GM12878 (cell line): ENCODE data around the gene PLSCR1. TPM values are rescaled to one million over a fixed set of nuclear protein-coding genes. Genes with fewer than 3 reads are reported as not detected.

Experiments used
- ATF2 ChIP-seq: IDR thresholded peaks from 2 replicates; pipeline ENCODE4 v1.6.1; 2012; ENCODE audit warnings: low read length, inconsistent platforms
- BHLHE40 ChIP-seq, 2 experiments: fragments of 450-650 bp in 1 of 2; IDR thresholded peaks; 2 replicates each; pipeline ENCODE4 v1.6.1; 2011 to 2017; ENCODE audit warnings: low read depth in 2 of 2, borderline replicate concordance in 1 of 2, improper control_type of control experiment in 1 of 2, low read length in 1 of 2, mild to moderate bottlenecking in 1 of 2
- CREM ChIP-seq: IDR thresholded peaks from 2 replicates; pipeline ENCODE4 v1.6.1; 2014; ENCODE audit warnings: antibody characterized with exemption, low read depth
- EED ChIP-seq: sonication (generic); IDR thresholded peaks from 2 replicates; pipeline ENCODE4 v1.6.1; 2016; ENCODE audit warnings: antibody characterized with exemption, low read depth
- ETV6 ChIP-seq, 2 experiments: fragments of 450-650 bp in 1 of 2; IDR thresholded peaks in 1 of 2; conservative IDR thresholded peaks in 1 of 2; 2 replicates each; pipeline ENCODE4 v1.6.1; 2014; ENCODE audit warnings: antibody characterized with exemption in 1 of 2, borderline replicate concordance in 1 of 2, low read depth in 1 of 2, mild to moderate bottlenecking in 1 of 2, moderate library complexity in 1 of 2
- FOXM1 ChIP-seq: IDR thresholded peaks from 2 replicates; pipeline ENCODE4 v1.6.1; 2012; ENCODE audit warnings: low read depth, mild to moderate bottlenecking, inconsistent platforms, low read length, moderate library complexity
- IKZF2 ChIP-seq, 2 experiments: fragments of 450-650 bp; IDR thresholded peaks; 2 replicates each; pipeline ENCODE4 v1.6.1; 2017; ENCODE audit warnings: mild to moderate bottlenecking in 2 of 2, moderate library complexity in 2 of 2
- JUNB ChIP-seq: IDR thresholded peaks from 2 replicates; pipeline ENCODE4 v1.6.1; 2016; ENCODE audit warnings: antibody characterized with exemption, mild to moderate bottlenecking
- JUND ChIP-seq: IDR thresholded peaks from 2 replicates; pipeline ENCODE4 v1.6.1; 2012; ENCODE audit warnings: low read depth, mild to moderate bottlenecking, low read length, improper control_type of control experiment, moderate library complexity
- MTA3 ChIP-seq: IDR thresholded peaks from 2 replicates; pipeline ENCODE4 v1.6.1; 2012; ENCODE audit warnings: low read length, inconsistent platforms, borderline replicate concordance
- POLR2A ChIP-seq: IDR thresholded peaks from 2 replicates; pipeline ENCODE4 v1.6.1; 2011; ENCODE audit warnings: low read depth, mild to moderate bottlenecking, low read length
- POLR2AphosphoS5 ChIP-seq: IDR thresholded peaks from 2 replicates; pipeline ENCODE4 v1.6.1; 2011; ENCODE audit warnings: mild to moderate bottlenecking, low read length, inconsistent platforms
- PRDM15 ChIP-seq: fragments of 450-650 bp; formaldehyde crosslinking; IDR thresholded peaks from 2 replicates; pipeline ENCODE4 v1.4.0; 2020; ENCODE audit warnings: mild to moderate bottlenecking, moderate library complexity
- RUNX3 ChIP-seq: IDR thresholded peaks from 2 replicates; pipeline ENCODE4 v1.6.1; 2012; ENCODE audit warnings: low read length, inconsistent platforms
- SIN3A ChIP-seq: IDR thresholded peaks from 2 replicates; pipeline ENCODE4 v1.6.1; 2012; ENCODE audit warnings: low read depth, low read length, improper control_type of control experiment
- SIX5 ChIP-seq: IDR thresholded peaks from 2 replicates; pipeline ENCODE4 v1.6.1; 2011; ENCODE audit warnings: mild to moderate bottlenecking, low read depth, low read length, moderate library complexity; ENCODE audit not compliant: severe bottlenecking
- SRF ChIP-seq, 2 experiments: IDR thresholded peaks; 2 replicates each; pipeline ENCODE4 v1.6.1; 2011; ENCODE audit warnings: low read depth in 2 of 2, low read length in 2 of 2, mild to moderate bottlenecking in 1 of 2, moderate library complexity in 1 of 2
- TBL1XR1 ChIP-seq: IDR thresholded peaks from 2 replicates; pipeline ENCODE4 v1.6.1; 2012; ENCODE audit warnings: low read depth, low read length, improper control_type of control experiment
- TCF3 ChIP-seq: IDR thresholded peaks from 2 replicates; pipeline ENCODE4 v1.6.1; 2012; ENCODE audit warnings: low read depth, mild to moderate bottlenecking, low read length, borderline replicate concordance; ENCODE audit not compliant: insufficient read depth
- YY1 ChIP-seq: IDR thresholded peaks from 2 replicates; pipeline ENCODE4 v1.6.1; 2011; ENCODE audit warnings: low read depth, mild to moderate bottlenecking, low read length
- ZBED1 ChIP-seq: IDR thresholded peaks from 2 replicates; pipeline ENCODE4 v1.6.1; 2016; ENCODE audit warnings: borderline replicate concordance
- ZNF687 ChIP-seq: fragments of 450-650 bp; IDR thresholded peaks from 2 replicates; pipeline ENCODE4 v1.6.1; 2017; ENCODE audit warnings: mild to moderate bottlenecking, moderate library complexity
- polyA plus RNA-seq, 11 experiments: library from polyadenylated mRNA; depleted of rRNA in 4 of 11; unstranded in 6 of 11; stranded (reverse) in 5 of 11; fragments of >200 nt; fragmentation: Nextera tagmentation in 4 of 11; fragmentation: Illumina TruSeq in 1 of 11; extraction: Ambion mirVana in 4 of 11; extraction: Trizol in 1 of 11; gene quantifications; 1 replicate in 1 of 11; 2 replicates in 10 of 11; pipeline versions ENCODE4 v1.2.1 to v1.2.3, GENCODE V29; 2011 to 2016; ENCODE audit warnings: inconsistent platforms in 2 of 11, missing spikeins in 2 of 11, low read depth in 1 of 11
- total RNA-seq, 4 experiments: library from RNA; depleted of rRNA in 3 of 4; stranded (reverse); fragments of >200 nt in 3 of 4; fragmentation: Illumina TruSeq in 1 of 4; extraction: Trizol in 1 of 4; gene quantifications; 2 replicates each; pipeline versions ENCODE4 v1.2.1 to v1.2.3, GENCODE V29; 2013 to 2021

Gene PLSCR1
- total and polyA plus RNA-seq, 10 of the 15 experiments (the other 5 are each of a cell fraction or from before 2014, with no cell fraction given): 35.4 to 77.8 (median 41.1) TPM

- TF ChIP-seq ATF2 (peak; percentile 85), IKZF2 (IDR thresholded peaks at IDR 0.05) (peak; percentile 70 to 81), POLR2A (no peak), TCF3 (peak; percentile 85; the same call in 1 of the 2 replicates), SIX5 (no peak), SIN3A (no peak), SRF (IDR thresholded peaks at IDR 0.05; ENCODE audit: low read depth in 2 of 2, low read length in 2 of 2) (no peak), EED (peak; percentile 89), MTA3 (peak; percentile 92; the same call in 1 of the 2 replicates), BHLHE40 (IDR thresholded peaks at IDR 0.05; ENCODE audit: borderline replicate concordance in 1 of 2, low read depth in 2 of 2, low read length in 1 of 2) (peak in 1 of 2 experiments; percentile 11; a peak in 1 of 4 replicates), CREM (peak; percentile 58; the same call in 1 of the 2 replicates), JUNB (peak; percentile 89), ZBED1 (peak; percentile 66; the same call in 1 of the 2 replicates), YY1 (peak; percentile 88), JUND (peak; percentile 79; the same call in 1 of the 2 replicates), POLR2AphosphoS5 (no peak), ETV6 (conservative IDR thresholded peaks at IDR 0.05 in 1 of 2, IDR thresholded peaks at IDR 0.05 in 1 of 2; ENCODE audit: borderline replicate concordance in 1 of 2, low read depth in 1 of 2) (peak in 1 of 2 experiments; percentile 39; a peak in 1 of 4 replicates), RUNX3 (peak; percentile 93), FOXM1 (peak; percentile 58; the same call in 1 of the 2 replicates), ZNF687 (no peak), PRDM15 (no peak), TBL1XR1 (peak; percentile 55; the same call in 1 of the 2 replicates)
Measured at GRCh38 chr3:146503461-146504202, 40.8 kb downstream of the PLSCR1 start (continued).
